ENCODE results near the gene DOK3.
A peak's percentile ranks its signal among the peaks of the same experiment; 100 is the strongest.

- TF ChIP-seq CTCF (optimal IDR thresholded peaks at IDR 0.05 in 1 of 3, IDR thresholded peaks at IDR 0.05 in 1 of 3, conservative IDR thresholded peaks at IDR 0.05 in 1 of 3; ENCODE audit: extremely low read depth in 1 of 3, insufficient read depth in 2 of 3, low read length in 3 of 3) = peak in 2 of 3 experiments; percentile 53 to 63
- TF ChIP-seq EZH2 (IDR thresholded peaks at IDR 0.05; ENCODE audit: low read length) = no peak
Observed at GRCh38 chr5:177456976-177457851, 52.4 kb downstream of the DOK3 start.
